NCI-H82 treated with DMSO at 0.1 percent for 48 hours (cell line): Measurements from ENCODE around the gene LY6G5C.

Experiments used
- DNase-seq: peaks from one replicate; lab custom pipeline; 2025; ENCODE audit not compliant: unreplicated experiment; lab: John Stamatoyannopoulos, UW

LY6G5C gene

DNA sequence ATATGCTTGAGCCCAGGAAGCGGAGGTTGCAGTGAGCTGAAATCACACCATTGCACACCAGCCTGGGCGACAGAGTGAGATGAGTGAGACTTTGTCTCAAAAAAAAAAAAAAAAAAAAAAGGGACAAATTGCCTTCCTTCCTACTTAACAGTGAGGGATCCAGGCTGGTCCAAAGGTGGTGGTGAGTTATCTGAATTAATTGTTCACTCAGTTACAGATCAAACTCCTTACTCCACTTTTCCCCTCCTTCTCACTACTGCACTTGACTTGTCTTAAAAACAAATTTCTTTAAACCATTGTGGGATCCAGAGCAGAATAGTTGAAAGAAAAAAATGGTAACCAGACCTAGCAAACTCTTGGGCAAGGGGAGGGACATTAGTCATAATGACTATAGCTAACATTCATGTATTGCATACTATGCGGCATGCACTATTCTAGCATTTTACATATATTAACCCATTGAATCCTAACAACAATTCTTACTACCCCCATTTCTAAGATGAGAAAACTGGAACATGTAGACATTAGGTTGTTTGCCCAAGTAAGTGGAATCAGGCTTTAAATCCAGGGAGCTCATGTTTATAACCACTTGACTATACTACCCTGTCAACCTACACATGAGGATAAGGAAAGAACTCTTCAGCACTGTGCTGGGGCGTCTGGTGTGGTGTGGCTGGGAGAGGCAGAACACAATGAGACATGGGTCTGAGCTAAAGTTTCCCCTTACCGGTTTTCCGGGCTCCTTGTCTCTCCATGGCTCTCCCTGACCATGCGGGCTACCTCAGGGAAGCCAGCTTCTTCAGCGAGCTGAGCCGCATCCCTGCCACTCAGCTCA is 17.5 kb downstream of the LY6G5C start:
- DNase-seq: no peak

- DNase-seq: no peak
These were observed 18.6 kb downstream of the LY6G5C start for GRCh38 chr6:31662124-31662723.

DNA sequence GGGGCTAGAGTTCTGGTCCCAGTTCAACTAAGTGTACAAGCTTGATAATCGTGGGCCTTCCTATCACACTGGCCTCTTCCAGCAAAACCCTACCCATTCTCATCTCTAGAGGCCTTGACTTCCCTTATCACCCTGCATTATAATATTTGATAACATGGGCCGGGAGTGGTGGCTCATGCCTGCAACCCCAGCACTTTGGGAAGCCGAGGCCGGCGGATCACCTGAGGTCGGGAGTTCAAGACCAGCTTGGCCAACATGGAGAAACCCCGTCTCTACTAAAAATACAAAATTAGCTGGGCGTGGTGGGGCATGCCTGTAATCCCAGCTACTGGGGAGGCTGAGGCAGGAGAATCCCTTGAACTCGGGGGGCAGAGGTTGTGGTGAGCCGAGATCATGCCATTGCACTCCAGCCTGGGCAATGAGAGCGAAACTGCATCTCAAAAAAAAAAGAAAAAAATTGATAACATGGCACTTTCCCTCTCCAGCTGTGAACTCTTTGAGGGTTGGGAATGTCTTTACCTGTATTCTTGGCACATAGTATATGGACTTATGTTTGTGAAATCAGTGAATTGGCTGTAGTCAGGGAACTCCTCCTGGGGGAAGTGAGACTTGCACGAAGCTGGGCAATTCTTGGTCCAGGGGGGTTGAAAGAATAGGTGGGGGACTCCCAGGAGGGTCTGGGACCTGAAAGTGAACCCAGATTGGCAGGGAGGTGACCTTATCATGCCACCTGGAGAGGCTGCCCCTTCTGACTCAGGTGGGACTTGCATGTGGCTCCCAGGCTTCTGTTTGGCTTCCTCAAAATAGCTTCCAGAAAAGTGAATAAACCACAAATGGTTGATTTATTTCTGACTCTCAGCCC is 19.4 kb downstream of the LY6G5C start:
- no peak for DNase-seq

DNA sequence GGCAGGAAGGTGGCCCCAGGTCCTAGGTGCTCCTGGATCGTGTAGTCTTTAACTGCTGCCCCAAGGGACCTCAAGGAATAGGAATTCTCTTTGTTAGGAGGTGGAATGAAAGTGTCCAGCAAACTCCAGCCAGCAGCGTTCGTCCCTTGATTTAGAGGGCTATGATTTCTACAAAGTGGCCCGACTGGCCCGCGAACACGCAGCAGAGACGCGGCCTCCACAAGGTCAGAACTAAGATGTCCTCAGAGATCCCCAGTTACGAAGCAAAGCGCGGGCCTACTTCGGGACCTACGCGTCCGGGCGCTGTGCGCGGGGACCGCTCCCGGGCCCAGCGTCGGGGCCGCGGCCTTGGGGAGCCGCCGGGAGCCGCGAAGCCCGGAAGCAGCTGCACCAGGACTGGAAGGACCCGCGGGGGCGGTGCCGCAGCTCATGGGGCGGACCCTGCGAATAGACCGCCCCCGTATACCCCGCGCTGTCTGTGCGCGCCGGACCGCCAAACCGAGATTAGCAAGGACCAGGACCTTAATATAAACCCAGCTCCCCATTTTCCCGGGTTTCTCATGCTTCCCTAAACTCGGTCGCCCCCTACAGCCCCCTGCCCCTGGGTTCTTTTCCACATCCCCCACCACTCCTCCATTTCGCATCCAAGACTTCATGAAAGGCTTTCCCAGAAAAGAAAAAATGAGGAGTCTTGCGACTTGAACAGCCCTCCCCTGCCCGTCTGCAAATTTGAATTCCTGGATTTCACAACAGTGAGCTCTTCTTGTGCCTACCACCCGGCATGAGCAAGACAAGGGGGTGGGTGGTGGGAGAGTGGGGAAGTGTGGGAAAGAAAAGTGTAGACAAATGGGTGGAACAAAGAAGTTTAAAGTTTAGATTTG is 20.2 kb downstream of the LY6G5C start, which contains the start of gene C6orf47:
Gene C6orf47, minus strand, starts transcription at position 398 of the 881 bp plus-strand sequence. CDS start 831 bp downstream, outside the sequence.
- peak; percentile 53 for DNase-seq

- DNase-seq: no peak
These were observed 21.1 kb downstream of the LY6G5C start for GRCh38 chr6:31659649-31660380.

- no peak for DNase-seq
These were observed 21.8 kb downstream of the LY6G5C start for GRCh38 chr6:31658983-31659648.

GRCh38 chr6:31658158-31658688 is 22.6 kb downstream of the LY6G5C start:
- no peak for DNase-seq

DNA sequence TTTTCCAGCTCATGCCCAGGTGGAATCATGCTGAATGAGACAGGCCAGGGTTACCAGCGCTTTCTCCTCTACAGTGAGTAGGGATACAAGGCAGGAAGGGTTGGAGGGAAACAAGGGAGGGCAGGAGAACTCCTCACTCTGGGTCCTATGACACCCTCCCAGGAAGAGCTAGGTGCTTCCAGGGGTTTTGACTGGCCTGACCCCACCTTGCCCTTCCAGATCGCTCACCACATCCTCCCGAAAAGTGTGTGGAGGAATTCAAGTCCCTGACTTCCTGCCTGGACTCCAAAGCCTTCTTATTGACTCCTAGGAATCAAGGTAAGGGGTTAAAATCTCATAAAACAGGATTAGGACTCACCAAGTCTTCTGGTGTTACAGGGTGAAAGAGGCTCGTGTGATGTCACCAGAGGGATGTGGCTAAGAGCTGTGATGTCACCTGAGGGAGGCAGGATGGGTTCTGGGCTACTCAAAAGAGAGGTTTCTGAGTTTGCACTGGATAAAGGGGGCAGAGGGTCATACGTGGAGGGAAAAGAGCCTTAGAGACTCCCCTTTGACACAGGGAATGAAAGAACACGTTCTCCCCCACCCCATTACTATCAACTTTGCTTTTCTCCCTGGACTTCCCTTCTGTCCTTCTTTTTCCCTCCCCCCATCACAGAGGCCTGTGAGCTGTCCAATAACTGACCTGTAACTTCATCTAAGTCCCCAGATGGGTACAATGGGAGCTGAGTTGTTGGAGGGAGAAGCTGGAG is 23.3 kb downstream of the LY6G5C start:
- peak; percentile 54 for DNase-seq

- no peak for DNase-seq
These were observed 25.3 kb downstream of the LY6G5C start, which contains the start of gene APOM for GRCh38 chr6:31655349-31656237. Gene APOM (plus strand): TSS chr6:31655894. CDS start chr6:31655967, 73 bp downstream.

DNA sequence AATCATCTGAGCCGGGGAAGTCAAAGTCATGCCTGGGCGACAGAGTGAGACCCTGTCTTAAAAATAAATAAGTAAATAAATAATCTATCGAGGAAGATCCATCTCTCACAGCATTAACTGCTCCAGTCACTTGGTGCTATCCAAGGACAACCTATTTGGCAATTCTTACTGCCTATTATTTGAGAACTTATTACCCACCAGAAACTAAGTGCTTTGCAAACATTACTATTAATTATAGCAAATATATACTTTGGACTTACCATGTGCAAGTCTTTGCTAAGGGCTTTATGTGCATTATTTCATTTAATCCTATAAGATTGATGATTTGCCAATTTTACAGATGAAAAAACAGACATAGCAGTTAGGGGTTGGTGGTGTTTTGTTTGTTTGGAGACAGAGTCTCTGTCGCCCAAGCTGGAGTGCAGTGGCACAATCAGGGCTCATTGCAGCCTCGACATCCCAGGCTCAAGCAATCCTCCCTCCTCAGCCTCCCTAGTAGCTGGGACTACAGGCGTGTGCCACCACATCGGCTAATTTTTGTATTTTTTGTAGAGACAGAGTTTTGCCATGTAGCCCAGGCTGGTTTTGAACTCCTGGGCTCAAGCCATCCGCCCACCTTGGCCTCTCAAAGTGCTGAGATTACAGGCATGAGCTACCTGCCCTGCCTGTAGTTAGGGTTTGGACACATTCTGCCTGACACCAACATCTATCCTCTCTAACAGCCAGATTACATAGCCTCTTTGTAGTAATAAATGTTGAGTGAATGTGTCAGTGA is 26.1 kb downstream of the LY6G5C start:
- DNase-seq: no peak

- peak; percentile 98 for DNase-seq
These were observed 27.7 kb downstream of the LY6G5C start for GRCh38 chr6:31652925-31653724.

DNA sequence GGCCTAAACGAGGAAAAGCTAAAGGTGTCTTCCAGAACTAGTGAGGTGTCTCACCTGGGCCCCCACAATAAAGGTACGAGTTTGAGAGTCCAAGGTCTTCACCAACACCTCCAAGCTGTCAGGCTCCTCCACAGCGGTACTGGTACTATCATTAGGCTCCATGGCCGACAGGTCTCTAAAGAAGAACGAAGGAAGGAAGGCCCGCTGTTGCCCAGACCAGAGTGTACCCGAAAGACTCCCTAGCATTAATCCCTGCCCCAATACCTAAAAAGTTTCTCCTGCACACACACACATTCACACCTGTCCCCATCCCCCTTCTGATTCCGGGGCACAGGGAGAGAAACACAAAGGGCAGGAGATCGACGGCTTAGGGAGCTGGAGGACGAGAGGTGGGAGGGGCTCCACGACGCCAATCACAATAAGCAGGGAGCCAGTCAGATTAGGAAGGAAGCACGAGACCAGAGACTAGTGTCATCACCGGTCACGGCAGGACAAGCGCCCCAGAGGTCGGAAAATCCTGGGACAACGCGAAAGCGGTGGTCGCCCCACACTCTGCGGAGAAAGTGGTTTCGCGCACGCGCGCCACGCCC is 29.2 kb downstream of the LY6G5C start:
- DNase-seq: peak; percentile 82

GRCh38 chr6:31645325-31645724 is 35.5 kb downstream of the LY6G5C start:
- no peak for DNase-seq

- DNase-seq: no peak
These were observed 36.9 kb downstream of the LY6G5C start for GRCh38 chr6:31643818-31644454.
